AG04450 (cell line): Measurements from ENCODE around the gene LCN12. TPM values are rescaled to one million over a fixed set of nuclear protein-coding genes. Genes with fewer than 3 reads are reported as not detected.
A peak's percentile ranks its signal among the peaks of the same experiment; 100 is the strongest.

Source experiments
- CTCF ChIA-PET: fragments of 300-600, 350-600 bp; formaldehyde crosslinking; extraction: SDS; loops from one replicate; lab custom pipeline; 2022; ENCODE audit warnings: antibody characterized with exemption, inconsistent platforms; lab: Charles Lee
- POLR2A ChIA-PET: fragments of 350-600 bp; formaldehyde crosslinking; extraction: SDS; loops from one replicate; lab custom pipeline; 2021; ENCODE audit warnings: antibody characterized with exemption, inconsistent platforms; lab: Yijun Ruan, JAX
- DNase-seq: peaks from one replicate; pipeline ENCODE4 v3.0.0-alpha.2; 2011; ENCODE audit warnings: low read depth, low spot score
- H3K27ac ChIP-seq: one replicate; pipeline ENCODE4 v1.5.1; 2012; ENCODE audit warnings: low read depth, low read length, control low read depth
- H3K27me3 ChIP-seq: one replicate; pipeline ENCODE4 v1.6.0; 2012; ENCODE audit warnings: low read length; ENCODE audit not compliant: control insufficient read depth, insufficient read depth
- H3K4me3 ChIP-seq: 2 replicates; pipeline ENCODE4 v1.5.1; 2011; ENCODE audit warnings: mild to moderate bottlenecking, low read depth, low read length, control low read depth
- H3K9me3 ChIP-seq: 2 replicates; pipeline ENCODE4 v1.5.1; 2012; ENCODE audit warnings: low read length; ENCODE audit not compliant: control insufficient read depth, insufficient read depth
- polyA plus RNA-seq: library from polyadenylated mRNA; depleted of rRNA; stranded (reverse); fragments of >200 nt; gene quantifications from 2 replicates; pipeline ENCODE4 v1.2.3, GENCODE V29; 2011
- TF ChIP-seq, protein P1 (sequence below): IDR thresholded peaks from 2 replicates; pipeline ENCODE4 v1.5.1; 2011; ENCODE audit warnings: low read depth, low read length, control low read depth, inconsistent platforms

LCN12 gene
- polyA plus RNA-seq, 1 experiment, result not detected

DNA sequence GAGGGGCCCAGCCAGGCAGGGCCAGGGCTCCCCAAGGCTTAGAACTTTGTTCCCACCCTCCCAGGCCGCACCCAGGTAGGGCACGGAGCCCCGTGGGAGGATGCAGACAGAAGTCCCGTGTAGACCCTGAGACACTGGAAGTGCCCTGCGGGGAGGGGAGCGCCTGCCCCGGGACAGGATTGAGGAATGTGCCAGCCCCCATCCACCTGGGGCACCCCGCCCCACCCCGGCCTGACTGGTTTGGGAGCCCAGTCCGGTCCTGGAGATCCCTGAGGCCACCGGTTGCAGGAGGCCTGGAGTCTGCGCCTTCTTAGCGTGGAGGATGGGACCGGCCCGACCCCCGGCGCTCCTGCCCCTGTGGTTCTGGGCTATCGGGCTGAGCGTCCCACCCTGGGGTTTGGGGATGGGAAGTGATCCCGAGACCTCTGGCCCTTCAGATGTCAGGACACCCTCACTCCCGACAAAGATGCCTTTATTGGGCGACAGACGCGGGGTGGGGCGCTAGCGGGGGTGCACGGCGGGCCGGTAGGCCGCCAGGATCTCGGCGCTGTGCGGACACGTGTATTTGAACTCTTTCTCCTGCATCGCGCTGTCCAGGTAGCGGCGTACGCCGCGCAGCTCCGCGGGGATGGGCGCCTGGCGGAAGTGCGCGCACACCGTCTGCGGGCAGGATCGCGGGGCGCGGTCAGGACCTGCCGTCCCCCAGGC, 42.3 kb downstream of the LCN12 start:
- H3K9me3 ChIP-seq, result peaks cover 12% of the 10 kb centered on the region
- no peak overlapping the region for H3K4me3 ChIP-seq
- TF ChIP-seq, protein P1, sequence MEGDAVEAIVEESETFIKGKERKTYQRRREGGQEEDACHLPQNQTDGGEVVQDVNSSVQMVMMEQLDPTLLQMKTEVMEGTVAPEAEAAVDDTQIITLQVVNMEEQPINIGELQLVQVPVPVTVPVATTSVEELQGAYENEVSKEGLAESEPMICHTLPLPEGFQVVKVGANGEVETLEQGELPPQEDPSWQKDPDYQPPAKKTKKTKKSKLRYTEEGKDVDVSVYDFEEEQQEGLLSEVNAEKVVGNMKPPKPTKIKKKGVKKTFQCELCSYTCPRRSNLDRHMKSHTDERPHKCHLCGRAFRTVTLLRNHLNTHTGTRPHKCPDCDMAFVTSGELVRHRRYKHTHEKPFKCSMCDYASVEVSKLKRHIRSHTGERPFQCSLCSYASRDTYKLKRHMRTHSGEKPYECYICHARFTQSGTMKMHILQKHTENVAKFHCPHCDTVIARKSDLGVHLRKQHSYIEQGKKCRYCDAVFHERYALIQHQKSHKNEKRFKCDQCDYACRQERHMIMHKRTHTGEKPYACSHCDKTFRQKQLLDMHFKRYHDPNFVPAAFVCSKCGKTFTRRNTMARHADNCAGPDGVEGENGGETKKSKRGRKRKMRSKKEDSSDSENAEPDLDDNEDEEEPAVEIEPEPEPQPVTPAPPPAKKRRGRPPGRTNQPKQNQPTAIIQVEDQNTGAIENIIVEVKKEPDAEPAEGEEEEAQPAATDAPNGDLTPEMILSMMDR, result no peak
- H3K27ac ChIP-seq, result no peak overlapping the region
- peaks cover 2% of the 10 kb centered on the region for H3K27me3 ChIP-seq
- CTCF ChIA-PET, result interaction anchor here (2.8 kb wide), 1 partner anchor 35 kb away, joined by 11 read pairs; no protein-coding TSS in a partner anchor
- no peak for DNase-seq
- POLR2A ChIA-PET, result no interaction called here

DNA sequence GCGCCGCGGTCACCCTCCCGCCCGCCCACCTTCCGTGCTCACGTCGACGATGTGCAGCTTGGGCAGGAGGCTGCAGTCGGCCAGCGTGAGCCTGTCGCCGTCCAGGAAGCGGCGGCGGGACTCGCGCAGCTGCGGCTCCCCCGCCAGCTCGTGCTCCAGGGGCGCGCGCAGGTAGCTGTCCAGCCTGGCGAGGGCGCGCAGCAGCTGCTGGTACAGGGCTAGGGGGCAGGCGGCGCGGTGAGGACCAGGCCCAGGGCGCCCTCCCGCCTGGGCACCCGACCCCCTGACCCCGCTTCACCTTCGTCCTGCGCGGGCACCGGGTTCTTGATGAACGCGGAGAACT, 42.8 kb downstream of the LCN12 start:
- Histone ChIP-seq H3K27ac (no peak overlapping the region), H3K9me3 (peaks cover 12% of the 10 kb centered on the region), H3K27me3 (no peaks in the 10 kb centered on the region), H3K4me3 (no peak overlapping the region)
- CTCF ChIA-PET, result no interaction called here
- no peak for DNase-seq
- TF ChIP-seq, protein P1, result no peak
- POLR2A ChIA-PET, result no interaction called here

DNA sequence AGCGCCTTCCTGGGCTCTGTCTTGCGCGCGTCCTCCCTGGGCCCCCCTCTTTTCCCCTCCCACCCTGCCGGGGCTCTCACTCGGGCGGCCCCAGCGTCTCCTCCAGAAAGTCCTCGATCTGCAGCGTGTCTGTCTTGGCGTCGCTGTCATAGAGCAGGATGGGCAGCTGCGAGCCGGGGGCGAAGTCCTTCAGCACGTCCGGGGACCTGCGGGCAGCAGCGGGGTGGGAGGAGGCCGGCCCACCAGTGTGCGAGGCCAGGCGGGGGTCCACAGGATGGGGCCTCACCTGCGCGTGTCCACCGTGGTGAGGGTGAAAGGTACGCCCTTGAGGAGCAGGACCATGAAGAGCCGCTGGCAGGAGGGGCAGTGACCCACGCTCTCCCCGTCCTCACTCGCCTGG, 43.3 kb downstream of the LCN12 start:
- Histone ChIP-seq H3K27ac (no peak overlapping the region), H3K4me3 (no peak overlapping the region), H3K27me3 (no peaks in the 10 kb centered on the region), H3K9me3 (peaks cover 9% of the 10 kb centered on the region)
- DNase-seq, result no peak
- ChIA-PET POLR2A (no interaction called here), CTCF (interaction anchor here (1.5 kb wide), 1 partner anchor 34 kb away, joined by 9 read pairs; no protein-coding TSS in a partner anchor)
- TF ChIP-seq, protein P1, result no peak

DNA sequence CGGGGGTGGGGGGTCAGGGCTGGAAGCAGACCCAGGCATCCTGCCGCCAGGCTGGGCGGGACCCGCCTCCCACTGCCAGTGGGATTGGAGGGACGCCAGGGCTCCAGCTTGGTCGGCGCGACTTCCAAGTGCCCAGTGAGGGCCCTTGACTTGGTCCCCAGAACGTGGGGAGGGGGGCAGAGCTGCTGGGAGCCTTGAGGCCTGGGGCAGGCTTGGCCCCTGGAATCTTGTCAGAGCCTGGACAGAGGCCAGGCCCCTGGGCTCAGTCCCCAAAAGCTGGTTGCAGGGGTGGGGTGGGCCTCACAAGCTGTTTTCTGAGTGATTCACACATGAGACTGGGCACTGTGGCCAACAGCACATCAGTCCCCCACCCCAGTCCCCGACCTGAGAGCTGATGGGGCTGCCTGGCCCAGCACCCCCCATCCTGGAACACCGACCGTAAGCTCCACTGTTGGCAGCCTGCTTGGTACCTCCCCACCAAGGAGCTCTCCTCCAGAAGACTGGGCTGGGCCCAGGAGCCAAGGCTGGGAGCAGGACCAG, 43.8 kb downstream of the LCN12 start:
- ChIA-PET CTCF (interaction anchor here (0.6 to 1.5 kb wide), 2 partner anchors 29 to 33 kb away, joined by 5 to 9 read pairs; no protein-coding TSS in a partner anchor), POLR2A (no interaction called here)
- DNase-seq, result no peak
- Histone ChIP-seq H3K27ac (peak overlapping the region; percentile 31), H3K27me3 (no peaks in the 10 kb centered on the region), H3K4me3 (no peak overlapping the region), H3K9me3 (peaks cover 4% of the 10 kb centered on the region)
- TF ChIP-seq, protein P1, result no peak
